H9 (cell line): Measurements from ENCODE around the gene ITPR2. TPM values are rescaled to one million over a fixed set of nuclear protein-coding genes. Genes with fewer than 3 reads are reported as not detected.

Source experiments
- DNase-seq: peaks from one replicate; pipeline ENCODE4 v3.0.0-alpha.2; 2017
- H2AFZ ChIP-seq: one replicate; pipeline ENCODE4 v1.6.1; 2013; ENCODE audit warnings: mild to moderate bottlenecking, low read length, control low read depth, moderate library complexity
- H2AK5ac ChIP-seq: 2 replicates; pipeline ENCODE4 v1.6.1; 2013; ENCODE audit warnings: low read length, control low read depth, mixed read lengths; ENCODE audit not compliant: insufficient read length
- H2BK120ac ChIP-seq: one replicate; pipeline ENCODE4 v1.6.1; 2013; ENCODE audit warnings: low read depth, mild to moderate bottlenecking, low read length, control low read depth, inconsistent platforms; ENCODE audit not compliant: poor library complexity, severe bottlenecking
- H2BK12ac ChIP-seq: 2 replicates; pipeline ENCODE4 v1.6.1; 2013; ENCODE audit warnings: low read length, control low read depth, mixed read lengths, low read depth; ENCODE audit not compliant: insufficient read length
- H2BK15ac ChIP-seq: 2 replicates; pipeline ENCODE4 v1.6.1; 2013; ENCODE audit warnings: low read depth, low read length, control low read depth
- H2BK20ac ChIP-seq: one replicate; pipeline ENCODE4 v1.6.1; 2013; ENCODE audit warnings: low read depth, mild to moderate bottlenecking, low read length, control low read depth, inconsistent platforms; ENCODE audit not compliant: poor library complexity, severe bottlenecking
- H2BK5ac ChIP-seq: 2 replicates; pipeline ENCODE4 v1.6.1; 2013; ENCODE audit warnings: low read length, control low read depth, mixed read lengths; ENCODE audit not compliant: insufficient read length
- H3K14ac ChIP-seq: 2 replicates; pipeline ENCODE4 v1.6.1; 2013; ENCODE audit warnings: low read length, control low read depth; ENCODE audit not compliant: insufficient read depth
- H3K18ac ChIP-seq: 2 replicates; pipeline ENCODE4 v1.6.1; 2013; ENCODE audit warnings: low read depth, mild to moderate bottlenecking, mixed read lengths, low read length, control low read depth; ENCODE audit not compliant: insufficient read length
- H3K23ac ChIP-seq: 2 replicates; pipeline ENCODE4 v1.6.1; 2013; ENCODE audit warnings: low read length, control low read depth, mixed read lengths, low read depth; ENCODE audit not compliant: insufficient read length
- H3K23me2 ChIP-seq: 2 replicates; pipeline ENCODE4 v1.6.1; 2013; ENCODE audit warnings: low read depth, mild to moderate bottlenecking, mixed read lengths, low read length, control low read depth; ENCODE audit not compliant: insufficient read length, poor library complexity, severe bottlenecking
- H3K27ac ChIP-seq: 2 replicates; pipeline ENCODE4 v1.5.1; 2013; ENCODE audit warnings: low read length, control low read depth, mixed read lengths, low read depth; ENCODE audit not compliant: insufficient read length
- H3K27me3 ChIP-seq: 2 replicates; pipeline ENCODE4 v1.6.1; 2013; ENCODE audit warnings: low read length, control low read depth, inconsistent platforms; ENCODE audit not compliant: insufficient read depth
- H3K4ac ChIP-seq: 2 replicates; pipeline ENCODE4 v1.6.1; 2013; ENCODE audit warnings: low read depth, mild to moderate bottlenecking, control low read depth, inconsistent platforms, low read length, moderate library complexity
- H3K4me1 ChIP-seq: 2 replicates; pipeline ENCODE4 v1.6.1; 2013; ENCODE audit warnings: low read length, control low read depth, inconsistent platforms; ENCODE audit not compliant: insufficient read depth
- H3K4me2 ChIP-seq: 2 replicates; pipeline ENCODE4 v1.6.1; 2013; ENCODE audit warnings: low read length, control low read depth, mixed read lengths; ENCODE audit not compliant: insufficient read length, insufficient read depth
- H3K56ac ChIP-seq: 2 replicates; pipeline ENCODE4 v1.6.1; 2013; ENCODE audit warnings: low read depth, mild to moderate bottlenecking, mixed read lengths, low read length, control low read depth; ENCODE audit not compliant: insufficient read length
- H3K79me1 ChIP-seq: 2 replicates; pipeline ENCODE4 v1.6.1; 2013; ENCODE audit warnings: low read depth, mild to moderate bottlenecking, moderate library complexity, low read length, control low read depth, inconsistent platforms; ENCODE audit not compliant: insufficient read depth, poor library complexity, severe bottlenecking
- H3K79me2 ChIP-seq: 2 replicates; pipeline ENCODE4 v1.6.1; 2013; ENCODE audit warnings: low read length, control low read depth, inconsistent platforms; ENCODE audit not compliant: insufficient read depth
- H3K9ac ChIP-seq: 2 replicates; pipeline ENCODE4 v1.6.1; 2013; ENCODE audit warnings: low read length, control low read depth, mixed read lengths; ENCODE audit not compliant: insufficient read length; ENCODE audit errors: extremely low read depth
- H3K9me3 ChIP-seq: one replicate; pipeline ENCODE4 v1.6.1; 2013; ENCODE audit warnings: low read depth, low read length, inconsistent platforms; ENCODE audit not compliant: control insufficient read depth
- H3T11ph ChIP-seq: one replicate; pipeline ENCODE4 v1.6.1; 2013; ENCODE audit warnings: mild to moderate bottlenecking, low read length, control low read depth, inconsistent platforms
- H4K20me1 ChIP-seq: one replicate; pipeline ENCODE4 v1.6.1; 2013; ENCODE audit not compliant: control insufficient read depth, insufficient read length, insufficient read depth
- H4K5ac ChIP-seq: 2 replicates; pipeline ENCODE4 v1.6.1; 2013; ENCODE audit warnings: low read depth, mild to moderate bottlenecking, mixed read lengths, low read length, control low read depth; ENCODE audit not compliant: insufficient read length
- H4K8ac ChIP-seq: replicated peaks from 2 replicates; pipeline ENCODE4 v1.6.1; 2013; ENCODE audit warnings: low read length, control low read depth, mixed read lengths, low read depth; ENCODE audit not compliant: insufficient read length
- H4K91ac ChIP-seq: 2 replicates; pipeline ENCODE4 v1.6.1; 2013; ENCODE audit warnings: low read depth, mild to moderate bottlenecking, moderate library complexity, mixed read lengths, low read length, control low read depth; ENCODE audit not compliant: insufficient read length
- H3K27ac Mint-ChIP-seq, 3 experiments: 2 replicates in 2 of 3; 3 replicates in 1 of 3; pipeline ENCODE4 v1.8.0; 2020 to 2021; ENCODE audit warnings: mixed read lengths in 3 of 3, mild to moderate bottlenecking in 1 of 3, moderate library complexity in 1 of 3
- H3K27me3 Mint-ChIP-seq: 2 replicates; pipeline ENCODE4 v1.8.0; 2021; ENCODE audit warnings: low read depth, mild to moderate bottlenecking, moderate library complexity, mixed read lengths
- H3K36me3 Mint-ChIP-seq, 3 experiments: 2 replicates in 2 of 3; 3 replicates in 1 of 3; pipeline ENCODE4 v1.8.0; 2020 to 2021; ENCODE audit warnings: low read depth in 3 of 3, mixed read lengths in 3 of 3; ENCODE audit not compliant: insufficient read depth in 1 of 3
- H3K4me1 Mint-ChIP-seq, 2 experiments: 2 replicates each; pipeline ENCODE4 v1.8.0; 2020; ENCODE audit warnings: mixed read lengths in 2 of 2
- H3K4me3 Mint-ChIP-seq, 2 experiments: 2 replicates in 1 of 2; 3 replicates in 1 of 2; pipeline ENCODE4 v1.8.0; 2020 to 2021; ENCODE audit warnings: mild to moderate bottlenecking in 2 of 2, mixed read lengths in 2 of 2, moderate library complexity in 1 of 2
- H3K9me3 Mint-ChIP-seq, 2 experiments: 2 replicates in 1 of 2; 3 replicates in 1 of 2; pipeline ENCODE4 v1.8.0; 2020; ENCODE audit warnings: mild to moderate bottlenecking in 2 of 2, mixed read lengths in 2 of 2, moderate library complexity in 1 of 2
- WGBS: extraction: QIAGEN DNeasy Blood & Tissue Kit; methylation state at CpG from one replicate; pipeline ENCODE4 v1.1.7; 2013; ENCODE audit warnings: missing lambda C conversion rate, low lambda C conversion rate, mixed read lengths; ENCODE audit not compliant: insufficient read length; ENCODE audit errors: extremely low coverage; 5-methylcytosine and 5-hydroxymethylcytosine counted together
- total RNA-seq: library from RNA; stranded (reverse); gene quantifications from 2 replicates; pipeline ENCODE4 v1.2.1, GENCODE V29; 2021
- TF ChIP-seq, protein P1 (sequence below): fragments of 200-600 bp; sonication (generic); conservative IDR thresholded peaks from 3 replicates; pipeline ENCODE4 v1.8.0; 2021; ENCODE audit warnings: antibody characterized with exemption, mild to moderate bottlenecking

Gene ITPR2
- total RNA-seq, 1 experiment from 2014 or later: 14.8 TPM

DNA sequence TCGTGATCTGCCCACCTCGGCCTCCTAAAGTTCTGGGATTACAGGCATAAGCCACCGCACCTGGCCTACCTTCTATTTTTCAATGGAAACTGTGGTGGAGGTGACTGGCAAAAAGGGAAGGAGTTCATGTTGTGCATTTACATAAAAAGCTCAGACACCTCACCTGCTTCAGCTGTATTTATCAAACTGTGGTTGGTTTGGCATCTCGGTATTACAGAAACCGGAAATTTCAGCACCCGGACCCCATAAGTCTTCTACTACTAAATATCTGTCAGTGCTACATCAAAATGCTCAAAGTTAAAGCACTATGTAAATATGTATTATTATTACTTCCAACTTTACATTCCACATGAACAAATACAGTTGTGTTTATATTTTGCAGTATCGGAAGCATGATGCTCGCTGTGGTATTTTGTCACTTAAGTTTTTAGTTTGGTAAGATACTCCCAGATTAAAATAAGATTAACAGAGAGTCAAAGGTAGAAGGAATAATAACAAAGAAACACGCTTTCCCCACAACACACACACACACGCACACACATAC is 95.4 kb downstream of the ITPR2 start:
- peaks cover 4 to 14% (median 8%) of the 10 kb centered on the region in 3 experiments; a peak in 5 of 7 replicates for H3K36me3 Mint-ChIP-seq
- Histone ChIP-seq H2BK15ac (no peak overlapping the region), H3K79me2 (peaks cover 2% of the 10 kb centered on the region; the same call in 1 of the 2 replicates), H4K8ac (no peak overlapping the region), H3K14ac (no peak overlapping the region), H2BK120ac (no peak overlapping the region), H3K56ac (no peak overlapping the region), H4K91ac (no peak overlapping the region), H3K18ac (no peak overlapping the region), H2AK5ac (no peak overlapping the region), H3K23me2 (no peaks in the 10 kb centered on the region), H2AFZ (no peak overlapping the region), H2BK12ac (no peak overlapping the region), H3K4me1 (peaks cover 6% of the 10 kb centered on the region; the same call in 1 of the 2 replicates), H3K4me2 (no peak overlapping the region), H3K4ac (no peak overlapping the region), H3K23ac (no peak overlapping the region), H2BK5ac (no peak overlapping the region), H3T11ph (no peak overlapping the region), H3K9ac (no peak overlapping the region), H2BK20ac (no peak overlapping the region), H3K79me1 (no peaks in the 10 kb centered on the region), H3K27me3 (no peaks in the 10 kb centered on the region), H3K9me3 (peaks cover 9% of the 10 kb centered on the region), H4K5ac (no peak overlapping the region), H3K27ac (no peak overlapping the region), H4K20me1 (no peaks in the 10 kb centered on the region)
- H3K27me3 Mint-ChIP-seq: no peaks in the 10 kb centered on the region
- H3K4me1 Mint-ChIP-seq: peaks cover 6 to 12% of the 10 kb centered on the region in 2 experiments
- no CpG with 5 or more reads among the region's 10 CpGs for WGBS
- H3K4me3 Mint-ChIP-seq: no peak overlapping the region
- H3K27ac Mint-ChIP-seq: no peak overlapping the region
- peaks cover 10 to 11% of the 10 kb centered on the region in 2 experiments; a peak in 4 of 5 replicates for H3K9me3 Mint-ChIP-seq
- TF ChIP-seq, protein P1, sequence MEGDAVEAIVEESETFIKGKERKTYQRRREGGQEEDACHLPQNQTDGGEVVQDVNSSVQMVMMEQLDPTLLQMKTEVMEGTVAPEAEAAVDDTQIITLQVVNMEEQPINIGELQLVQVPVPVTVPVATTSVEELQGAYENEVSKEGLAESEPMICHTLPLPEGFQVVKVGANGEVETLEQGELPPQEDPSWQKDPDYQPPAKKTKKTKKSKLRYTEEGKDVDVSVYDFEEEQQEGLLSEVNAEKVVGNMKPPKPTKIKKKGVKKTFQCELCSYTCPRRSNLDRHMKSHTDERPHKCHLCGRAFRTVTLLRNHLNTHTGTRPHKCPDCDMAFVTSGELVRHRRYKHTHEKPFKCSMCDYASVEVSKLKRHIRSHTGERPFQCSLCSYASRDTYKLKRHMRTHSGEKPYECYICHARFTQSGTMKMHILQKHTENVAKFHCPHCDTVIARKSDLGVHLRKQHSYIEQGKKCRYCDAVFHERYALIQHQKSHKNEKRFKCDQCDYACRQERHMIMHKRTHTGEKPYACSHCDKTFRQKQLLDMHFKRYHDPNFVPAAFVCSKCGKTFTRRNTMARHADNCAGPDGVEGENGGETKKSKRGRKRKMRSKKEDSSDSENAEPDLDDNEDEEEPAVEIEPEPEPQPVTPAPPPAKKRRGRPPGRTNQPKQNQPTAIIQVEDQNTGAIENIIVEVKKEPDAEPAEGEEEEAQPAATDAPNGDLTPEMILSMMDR: no peak
- DNase-seq: no peak
